Right lobe of liver (tissue), 4 donors: Measurements from ENCODE around the gene TMEM266.

Source experiments
- CTCF ChIP-seq, 4 donors: fragments of 200-600 bp in 3 of 4; fragments of 450-650 bp in 1 of 4; IDR thresholded peaks; one replicate each; pipeline versions ENCODE4 v1.5.1 to v1.8.0; 2016 to 2022; ENCODE audit warnings: antibody characterized with exemption in 4 of 4, mild to moderate bottlenecking in 2 of 4
- POLR2A ChIP-seq: fragments of 450-650 bp; IDR thresholded peaks from one replicate; pipeline ENCODE4 v1.6.1; 2017; ENCODE audit warnings: antibody characterized with exemption, mild to moderate bottlenecking
- donor health status: DM: no; HTN: no; CAD: no.
- donor health status: DM: no; HTN: no; CAD: no.
- donor health status: DM: no; HTN: yes; CAD: no.

- no peak for TF ChIP-seq CTCF (IDR thresholded peaks at IDR 0.05)
- TF ChIP-seq POLR2A, result no peak
Measured at GRCh38 chr15:76229266-76229665, 169.5 kb downstream of the TMEM266 start.
